NB4 (cell line): Measurements from ENCODE around the gene HECTD4.

Experiments used
- DNase-seq: peaks from one replicate; pipeline ENCODE4 v3.0.0; 2010; ENCODE audit warnings: low read depth
- H3K4me3 ChIP-seq: one replicate; pipeline ENCODE4 v1.5.1; 2011; ENCODE audit warnings: mild to moderate bottlenecking, low read depth, low read length, moderate library complexity
- MAX ChIP-seq: IDR thresholded peaks from 2 replicates; pipeline ENCODE4 v1.6.1; 2011; ENCODE audit warnings: low read depth, low read length
- MYC ChIP-seq: IDR thresholded peaks from 2 replicates; pipeline ENCODE4 v1.6.1; 2011; ENCODE audit warnings: low read depth, low read length
- POLR2A ChIP-seq: IDR thresholded peaks from 2 replicates; pipeline ENCODE4 v1.6.1; 2011; ENCODE audit warnings: mild to moderate bottlenecking; ENCODE audit not compliant: insufficient read length; ENCODE audit errors: extremely low read depth
- TF ChIP-seq, protein P1 (sequence below): IDR thresholded peaks from one replicate; pipeline ENCODE4 v1.5.1; 2012; ENCODE audit warnings: low read depth, low read length

Gene HECTD4

GRCh38 chr12:112183141-112184021 is 198.8 kb downstream of the HECTD4 start:
- no peak overlapping the region for H3K4me3 ChIP-seq
- TF ChIP-seq, protein P1, sequence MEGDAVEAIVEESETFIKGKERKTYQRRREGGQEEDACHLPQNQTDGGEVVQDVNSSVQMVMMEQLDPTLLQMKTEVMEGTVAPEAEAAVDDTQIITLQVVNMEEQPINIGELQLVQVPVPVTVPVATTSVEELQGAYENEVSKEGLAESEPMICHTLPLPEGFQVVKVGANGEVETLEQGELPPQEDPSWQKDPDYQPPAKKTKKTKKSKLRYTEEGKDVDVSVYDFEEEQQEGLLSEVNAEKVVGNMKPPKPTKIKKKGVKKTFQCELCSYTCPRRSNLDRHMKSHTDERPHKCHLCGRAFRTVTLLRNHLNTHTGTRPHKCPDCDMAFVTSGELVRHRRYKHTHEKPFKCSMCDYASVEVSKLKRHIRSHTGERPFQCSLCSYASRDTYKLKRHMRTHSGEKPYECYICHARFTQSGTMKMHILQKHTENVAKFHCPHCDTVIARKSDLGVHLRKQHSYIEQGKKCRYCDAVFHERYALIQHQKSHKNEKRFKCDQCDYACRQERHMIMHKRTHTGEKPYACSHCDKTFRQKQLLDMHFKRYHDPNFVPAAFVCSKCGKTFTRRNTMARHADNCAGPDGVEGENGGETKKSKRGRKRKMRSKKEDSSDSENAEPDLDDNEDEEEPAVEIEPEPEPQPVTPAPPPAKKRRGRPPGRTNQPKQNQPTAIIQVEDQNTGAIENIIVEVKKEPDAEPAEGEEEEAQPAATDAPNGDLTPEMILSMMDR = no peak
- TF ChIP-seq MYC = no peak
- TF ChIP-seq MAX = no peak
- TF ChIP-seq POLR2A = no peak
- DNase-seq = no peak

GRCh38 chr12:112182499-112182898 is 199.7 kb downstream of the HECTD4 start:
- TF ChIP-seq, protein P1 = no peak
- TF ChIP-seq POLR2A = no peak
- TF ChIP-seq MAX = no peak
- DNase-seq = no peak

GRCh38 chr12:112180422-112180821 is 201.8 kb downstream of the HECTD4 start:
- no peak overlapping the region for H3K4me3 ChIP-seq
- no peak for TF ChIP-seq MYC
- TF ChIP-seq, protein P1 = no peak
- no peak for TF ChIP-seq POLR2A
- no peak for TF ChIP-seq MAX
- DNase-seq = no peak

More at GRCh38 chr12:112182499-112182898, 199.7 kb downstream of the HECTD4 start:
- H3K4me3 ChIP-seq = no peak overlapping the region

GRCh38 chr12:112179916-112180315 is 202.3 kb downstream of the HECTD4 start:
- no peak overlapping the region for H3K4me3 ChIP-seq
- TF ChIP-seq MAX (no peak), POLR2A (no peak), MYC (no peak)
- TF ChIP-seq, protein P1 = no peak
- DNase-seq = no peak

DNA sequence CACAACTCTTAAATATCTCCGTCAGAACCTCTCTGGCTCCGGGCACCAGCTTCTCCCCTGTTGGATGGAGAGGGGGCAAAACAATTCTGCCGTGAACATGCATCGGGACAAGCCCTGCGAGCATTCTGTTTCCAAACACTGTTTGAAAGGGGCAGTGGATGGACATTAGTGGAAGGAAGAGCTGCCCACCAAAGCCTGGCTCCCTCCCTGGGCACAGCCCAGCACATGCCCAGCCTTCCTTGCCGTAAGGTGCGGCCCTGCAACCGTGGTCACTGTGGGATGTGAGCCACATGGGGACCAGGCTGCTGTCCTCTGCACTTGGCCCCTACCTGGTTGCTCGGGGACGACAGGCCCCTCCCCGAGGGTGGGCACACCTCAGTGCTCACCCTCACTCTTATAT is 202.9 kb downstream of the HECTD4 start:
- TF ChIP-seq MYC (no peak), MAX (no peak), POLR2A (no peak)
- TF ChIP-seq, protein P1 = no peak
- DNase-seq = no peak
- no peak overlapping the region for H3K4me3 ChIP-seq
